Stimulated activated CD8-positive, alpha-beta memory T cell treated with anti-CD3 and anti-CD28 coated beads, Interleukin-4, amount 100 ng/mL, for 48 hours (primary cell): ENCODE results near the gene PLEKHA1.

Experiments
- DNase-seq: peaks from one replicate; pipeline ENCODE4 v3.0.0-alpha.2; 2020

Gene PLEKHA1

GRCh38 chr10:122347170-122347841 lies 27.2 kb upstream of the PLEKHA1 start:
- DNase-seq = no peak

DNA sequence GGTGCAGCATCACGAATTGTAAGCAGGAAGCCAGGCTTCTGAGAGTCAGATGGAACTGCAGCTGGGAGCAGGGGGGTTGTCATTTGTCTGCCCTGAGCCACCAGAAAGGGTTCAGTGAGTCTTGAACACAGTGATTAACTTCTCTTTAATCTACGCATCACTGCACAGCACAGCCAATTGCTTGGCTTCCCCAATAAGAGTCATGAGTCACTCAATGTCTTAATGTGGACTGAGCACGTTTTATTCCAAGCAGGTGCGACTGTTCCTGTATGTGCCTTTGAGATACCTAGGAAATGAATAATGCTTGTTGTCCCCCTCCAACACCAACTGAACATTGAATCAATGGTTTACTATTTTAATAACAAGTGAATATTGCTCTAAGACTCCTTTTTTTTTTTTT lies 26.0 kb upstream of the PLEKHA1 start:
- no peak for DNase-seq

DNA sequence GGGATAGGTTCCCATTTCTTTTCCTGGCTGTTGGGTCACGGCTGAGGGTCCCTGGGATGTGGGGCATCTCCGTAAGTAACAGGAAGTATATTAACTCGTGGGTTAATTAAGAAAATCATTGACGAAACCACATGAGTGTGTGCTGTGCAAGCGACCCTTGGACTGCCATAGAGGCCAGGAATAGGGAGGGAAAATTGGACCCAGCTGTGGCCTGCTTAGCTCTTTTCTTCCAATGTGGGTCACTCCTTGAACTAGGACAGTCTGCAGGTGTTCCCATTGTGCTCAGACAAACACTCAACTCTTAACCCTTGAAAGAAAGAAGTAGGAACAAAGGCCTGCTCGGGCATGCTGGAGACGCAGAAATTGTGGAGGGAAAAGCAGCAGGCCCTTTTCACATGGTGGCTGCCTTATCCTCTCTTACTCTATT lies 25.6 kb upstream of the PLEKHA1 start:
- no peak for DNase-seq

- DNase-seq = no peak
Observed at GRCh38 chr10:122349758-122350369, 24.6 kb upstream of the PLEKHA1 start.

DNA sequence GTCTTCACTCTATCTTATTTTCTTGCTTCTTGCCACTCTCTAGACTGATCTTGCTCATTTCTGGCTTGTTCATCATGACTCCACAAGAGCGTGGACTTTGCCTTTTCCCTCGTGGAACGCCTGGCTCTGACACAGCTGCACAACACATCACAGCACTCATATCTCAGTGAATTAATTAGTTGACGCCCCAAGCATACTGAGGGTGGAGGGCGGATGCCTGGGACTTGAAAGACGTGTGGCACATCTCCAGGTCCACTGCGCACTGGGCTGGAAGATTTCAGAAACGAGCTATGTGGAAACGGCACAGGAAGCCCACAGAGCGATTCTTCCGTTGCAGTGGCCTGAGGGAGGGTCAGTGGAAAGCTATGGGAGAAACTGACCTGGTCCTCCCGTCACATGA lies 23.6 kb upstream of the PLEKHA1 start:
- DNase-seq = no peak

DNA sequence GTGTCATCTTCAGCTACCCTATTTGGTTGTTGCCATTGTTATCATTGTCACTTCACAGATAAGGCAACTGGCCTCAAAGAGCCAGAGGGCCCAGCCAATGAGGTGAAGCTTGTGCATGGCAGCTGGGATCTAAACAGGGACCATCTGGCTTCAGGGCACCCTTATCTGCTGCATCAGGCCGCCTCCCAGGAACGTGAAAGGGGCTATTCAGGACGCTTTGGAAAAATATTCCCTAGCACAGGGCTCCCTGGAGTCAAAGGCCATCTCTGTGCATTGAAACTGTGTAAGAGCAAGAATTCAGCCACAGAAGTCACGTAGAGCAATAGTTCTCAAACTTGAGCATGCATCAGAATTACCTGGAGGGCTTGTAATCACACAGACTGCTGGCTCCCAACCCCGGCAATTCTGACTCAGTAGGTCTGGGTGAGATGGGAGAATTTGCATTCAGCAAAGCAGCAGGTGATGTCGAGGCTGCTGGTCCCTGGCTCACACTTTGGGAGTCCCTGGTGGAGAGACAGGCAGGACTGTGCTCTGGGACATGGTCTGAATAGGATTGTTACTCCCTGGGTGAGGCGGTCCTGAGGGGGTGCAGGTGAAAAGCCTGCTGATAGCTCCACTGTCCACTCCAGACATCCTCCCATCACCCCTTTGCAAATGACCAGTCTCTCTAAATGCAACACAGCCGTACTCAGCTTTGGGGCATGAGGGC lies 21.5 kb upstream of the PLEKHA1 start:
- no peak for DNase-seq

GRCh38 chr10:122354383-122354782 lies 20.1 kb upstream of the PLEKHA1 start:
- no peak for DNase-seq

DNA sequence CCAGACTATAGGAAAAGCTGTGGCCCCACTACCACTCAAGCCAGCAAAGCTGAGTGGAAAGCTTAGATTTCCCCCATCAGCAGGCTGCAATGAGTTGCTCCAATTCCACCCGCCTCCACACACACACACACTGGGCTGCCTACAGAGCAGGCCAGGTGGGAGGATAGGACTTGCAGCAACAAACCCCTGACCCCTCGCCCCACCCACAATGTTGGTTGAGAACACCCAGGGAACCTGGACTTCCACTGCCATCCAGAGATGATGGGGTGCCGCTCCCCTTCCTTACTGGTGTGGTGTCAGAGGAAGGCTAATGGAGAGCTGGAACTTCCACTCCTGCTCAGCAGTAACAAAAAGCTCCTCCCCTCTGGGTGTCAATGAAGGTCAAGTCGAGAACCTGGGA lies 16.8 kb upstream of the PLEKHA1 start:
- peak; percentile 10 for DNase-seq

- DNase-seq = no peak
Observed at GRCh38 chr10:122359621-122360020, 14.9 kb upstream of the PLEKHA1 start.

- DNase-seq = no peak
Observed at GRCh38 chr10:122361046-122361445, 13.5 kb upstream of the PLEKHA1 start.

- peak; percentile 16 for DNase-seq
Observed at GRCh38 chr10:122362031-122362592, 12.4 kb upstream of the PLEKHA1 start.

GRCh38 chr10:122362621-122363020 lies 11.9 kb upstream of the PLEKHA1 start:
- no peak for DNase-seq

- no peak for DNase-seq
Observed at GRCh38 chr10:122363311-122363710, 11.2 kb upstream of the PLEKHA1 start.

DNA sequence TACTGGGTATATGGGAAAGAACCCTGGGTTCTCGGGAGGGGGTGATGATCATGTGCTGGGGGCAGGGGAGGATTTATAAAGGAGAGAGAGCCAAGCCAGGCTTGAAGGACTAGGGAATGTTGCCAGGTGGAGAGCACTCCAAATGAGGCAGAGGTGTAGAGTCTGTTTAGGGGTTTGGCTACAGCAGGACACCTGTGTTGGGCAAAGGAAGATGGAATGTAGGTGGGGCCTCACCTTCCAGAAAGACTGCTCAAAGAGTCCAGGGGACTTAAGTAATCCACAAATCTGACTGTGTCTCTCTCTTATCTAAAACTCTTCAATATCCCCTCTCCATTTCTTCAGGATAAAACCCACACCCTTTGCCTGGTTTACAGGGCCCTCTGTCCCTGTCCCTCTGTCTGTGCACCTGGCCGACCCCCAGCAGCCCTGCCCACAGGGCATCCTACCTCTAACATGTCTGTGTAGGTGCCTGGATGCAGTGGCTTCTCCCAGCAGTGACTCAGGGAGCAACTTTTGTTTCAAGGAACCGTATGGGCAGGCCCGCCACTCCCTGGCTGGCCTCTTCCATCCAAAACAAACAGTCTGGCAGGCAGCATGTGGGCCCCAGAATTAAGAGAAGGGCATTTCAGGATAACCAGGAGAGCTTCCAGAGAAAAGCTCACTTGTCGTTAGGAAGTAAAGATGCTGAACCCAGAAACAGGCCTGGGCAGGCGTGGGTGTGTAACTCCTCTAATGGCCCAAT lies 10.6 kb upstream of the PLEKHA1 start:
- DNase-seq = peak; percentile 6

DNA sequence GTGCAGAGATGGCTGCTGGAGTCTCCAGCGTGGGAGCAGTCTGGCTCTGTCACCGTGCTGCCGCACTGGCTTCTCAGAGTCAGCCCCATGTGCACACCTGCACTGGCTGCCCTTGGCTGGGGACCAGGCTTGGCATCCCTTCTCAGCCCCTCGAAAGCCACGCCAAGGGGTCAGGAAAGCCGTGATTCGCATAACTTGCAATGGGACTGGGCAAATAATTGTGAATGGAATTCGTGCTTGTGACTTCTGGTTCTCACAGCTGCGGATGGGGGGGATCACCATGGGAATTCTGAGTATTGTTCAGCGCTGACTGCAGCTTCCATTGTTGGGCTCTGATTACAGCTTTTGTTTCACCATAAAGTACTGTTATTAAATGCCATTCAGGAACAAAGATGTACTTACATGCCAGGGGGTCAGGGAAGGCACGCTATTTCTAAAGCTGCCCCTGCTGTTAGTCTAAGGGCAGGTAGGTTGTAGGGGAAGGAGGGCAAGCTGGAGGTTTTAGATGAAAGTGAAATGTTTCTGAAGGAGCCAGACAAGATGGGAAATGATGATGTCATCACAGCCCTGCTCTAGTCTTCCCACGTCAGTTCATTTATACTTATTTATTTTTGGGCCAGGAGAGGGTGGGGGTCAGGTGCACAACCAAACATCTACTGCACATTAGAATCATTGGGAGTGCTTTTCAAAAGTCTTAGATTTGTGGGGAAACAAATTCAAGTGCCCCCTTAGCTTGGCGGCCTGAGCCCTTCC lies 5.8 kb upstream of the PLEKHA1 start:
- no peak for DNase-seq

DNA sequence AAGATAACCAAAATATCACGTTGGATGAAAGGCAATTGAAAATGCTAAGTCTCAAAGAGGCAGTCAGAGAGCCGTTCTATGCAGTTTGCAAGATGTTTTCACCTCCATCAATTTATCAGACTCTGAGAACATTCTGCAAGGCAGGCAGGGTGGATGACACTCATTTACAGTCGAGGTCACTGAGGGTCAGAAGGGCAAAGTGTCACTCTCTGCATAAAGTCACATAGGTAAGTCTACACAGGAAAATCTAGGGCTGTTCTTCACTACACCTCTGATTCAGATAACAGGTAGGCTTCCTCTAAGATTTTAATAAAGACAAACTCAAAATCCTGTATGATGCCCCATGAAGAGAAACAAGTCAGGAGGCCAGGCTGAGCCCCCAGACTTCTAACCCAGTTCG lies 1.4 kb upstream of the PLEKHA1 start:
- no peak for DNase-seq

- no peak for DNase-seq
Observed at GRCh38 chr10:122373721-122374120, 787 bp upstream of the PLEKHA1 start.

DNA sequence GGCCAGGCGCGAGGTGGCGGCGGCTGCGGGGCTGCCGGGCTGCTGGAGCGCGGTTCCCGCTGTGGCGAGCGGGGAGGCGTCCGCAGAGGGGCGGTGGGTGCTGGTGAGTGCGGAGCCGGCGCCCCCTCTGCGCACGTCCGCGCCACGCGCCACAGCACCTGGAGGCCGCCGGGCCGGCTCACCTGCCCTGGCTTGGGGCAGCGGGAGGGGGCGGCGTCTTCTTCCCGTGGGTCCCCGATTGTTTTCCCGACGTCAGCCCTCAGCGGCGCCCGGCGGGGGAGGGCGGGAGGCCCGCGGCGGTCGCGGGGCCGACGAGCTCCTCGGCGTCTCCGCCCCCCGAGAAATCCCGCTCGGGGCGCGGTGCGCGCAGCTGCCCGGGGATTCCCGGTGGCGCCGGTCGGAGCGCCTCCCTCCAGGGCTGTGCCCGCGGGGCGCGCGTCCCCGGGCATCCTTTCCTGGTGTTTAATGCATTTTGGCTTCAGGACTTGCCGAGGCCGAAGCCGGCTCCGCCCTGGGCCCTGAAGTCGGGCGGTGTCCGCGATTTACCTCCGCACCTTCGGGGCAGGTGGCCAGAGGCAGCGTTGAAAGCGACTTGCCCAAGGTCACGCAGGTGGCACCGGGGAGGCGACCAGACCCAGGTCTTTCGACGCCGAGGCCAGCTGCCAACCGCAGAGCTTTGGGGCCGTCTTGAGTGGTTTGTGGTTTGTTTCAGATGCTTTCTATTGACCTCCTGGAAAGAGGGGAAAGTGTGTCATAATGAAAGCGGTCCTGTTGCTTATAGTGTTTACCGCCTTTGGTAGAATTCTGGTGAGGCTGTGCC lies 561 bp downstream of the PLEKHA1 start:
- DNase-seq = peak; percentile 82

GRCh38 chr10:122375679-122376160 lies 1.2 kb downstream of the PLEKHA1 start:
- DNase-seq = no peak

DNA sequence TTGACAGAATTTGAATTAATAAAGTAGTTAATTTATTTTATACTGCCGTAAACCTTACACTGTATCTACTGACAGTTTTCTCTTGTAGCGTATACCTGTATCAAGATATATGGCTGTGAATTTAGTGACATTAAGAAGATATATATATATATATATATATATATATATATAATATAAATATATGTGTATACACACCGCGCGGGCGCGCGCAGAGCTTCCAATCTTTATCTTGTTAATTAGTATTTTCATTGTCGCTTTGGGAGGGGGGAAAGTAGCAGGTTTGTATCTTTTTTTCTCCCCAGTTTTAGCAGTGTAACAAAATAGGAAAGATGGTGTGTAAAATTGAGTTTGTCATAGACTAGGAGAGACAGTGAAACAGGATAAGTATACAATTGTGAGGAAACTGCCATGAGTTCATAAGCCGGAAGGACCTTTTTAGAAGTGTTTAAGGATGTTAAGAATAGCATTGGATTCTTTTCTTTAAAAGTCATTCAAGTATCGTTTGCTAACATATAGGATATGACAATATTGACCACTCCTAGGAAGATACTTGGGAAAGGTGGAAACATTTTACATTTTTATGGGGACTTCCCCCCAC lies 2.0 kb downstream of the PLEKHA1 start:
- no peak for DNase-seq

- no peak for DNase-seq
Observed at GRCh38 chr10:122379041-122379440, 4.5 kb downstream of the PLEKHA1 start.
